NAMALWA (cell line): Measurements from ENCODE around the gene MEGF6.
"Not testable (repeated sequence)": the region's sequence is repeated elsewhere in the genome, so short reads cannot be mapped to it uniquely, and the experiment has no call there.

Experiments
- DNase-seq: peaks from one replicate; pipeline ENCODE4 v3.0.0-alpha.2; 2015; ENCODE audit warnings: low spot score

MEGF6 gene

GRCh38 chr1:3626025-3626424 lies 14.7 kb upstream of the MEGF6 start:
- no peak for DNase-seq

- no peak for DNase-seq
Measured at GRCh38 chr1:3625151-3625907, 14.0 kb upstream of the MEGF6 start.

GRCh38 chr1:3624200-3625136 lies 13.2 kb upstream of the MEGF6 start, which contains the start of gene TPRG1L:
Gene TPRG1L, plus strand, starts transcription at chr1:3625015. Its CDS starts 58 bp downstream, at chr1:3625073.
- DNase-seq, result peak; percentile 99

GRCh38 chr1:3623441-3624199 lies 12.3 kb upstream of the MEGF6 start:
- DNase-seq, result no peak

- DNase-seq, result not testable (repeated sequence)
Measured at GRCh38 chr1:3622102-3622501, 10.8 kb upstream of the MEGF6 start.

GRCh38 chr1:3621151-3621671 lies 9.9 kb upstream of the MEGF6 start:
- DNase-seq, result peak; percentile 49

- DNase-seq, result no peak
Measured at GRCh38 chr1:3620708-3621107, 9.4 kb upstream of the MEGF6 start.

- DNase-seq, result peak; percentile 95
Measured at GRCh38 chr1:3618881-3619671, 7.8 kb upstream of the MEGF6 start.

GRCh38 chr1:3618531-3618880 lies 7.2 kb upstream of the MEGF6 start:
- DNase-seq, result no peak

GRCh38 chr1:3617806-3618345 lies 6.6 kb upstream of the MEGF6 start:
- no peak for DNase-seq

GRCh38 chr1:3616861-3617260 lies 5.6 kb upstream of the MEGF6 start:
- no peak for DNase-seq

GRCh38 chr1:3614755-3615742 lies 3.7 kb upstream of the MEGF6 start:
- peak; percentile 47 for DNase-seq

- no peak for DNase-seq
Measured at GRCh38 chr1:3612123-3612522, 815 bp upstream of the MEGF6 start.

GRCh38 chr1:3610527-3611169 lies 660 bp downstream of the MEGF6 start:
- no peak for DNase-seq

- no peak for DNase-seq
Measured at GRCh38 chr1:3609769-3610526, 1.4 kb downstream of the MEGF6 start.

GRCh38 chr1:3609016-3609768 lies 2.1 kb downstream of the MEGF6 start:
- DNase-seq, result no peak

GRCh38 chr1:3608154-3608553 lies 3.2 kb downstream of the MEGF6 start:
- DNase-seq, result peak; percentile 46

GRCh38 chr1:3607703-3608065 lies 3.6 kb downstream of the MEGF6 start:
- no peak for DNase-seq
